ENCODE results near the gene NEU1. TPM values are rescaled to one million over a fixed set of nuclear protein-coding genes. Genes with fewer than 3 reads are reported as not detected.

Gene NEU1
- total RNA-seq, 1 experiment from 2014 or later, result 44.8 TPM

- Mint-ChIP-seq H3K36me3 (peaks cover 17% of the 10 kb centered on the region), H3K4me1 (peaks cover 18% of the 10 kb centered on the region), H3K27ac (no peak overlapping the region), H3K4me3 (peak overlapping the region; percentile 98), H3K9me3 (no peaks in the 10 kb centered on the region), H3K27me3 (ENCODE audit: low read depth) (no peaks in the 10 kb centered on the region)
- ATAC-seq (no peak), DNase-seq (ENCODE audit: low spot score) (no peak)
- ChIA-PET POLR2A (interaction anchor here (1.2 to 1.7 kb wide), 3 partner anchors 17 to 62 kb away, joined by 3 to 10 read pairs (median 6); partner anchors contain the start of genes HSPA1A, HSPA1L and LSM2), CTCF (interaction anchor here (0.8 to 2.9 kb wide), 16 partner anchors 16 to 151 kb away, joined by 3 to 22 read pairs (median 8); partner anchors contain the start of genes CLIC1, DDAH2, HSPA1A and HSPA1L)
- TF ChIP-seq, protein P1, sequence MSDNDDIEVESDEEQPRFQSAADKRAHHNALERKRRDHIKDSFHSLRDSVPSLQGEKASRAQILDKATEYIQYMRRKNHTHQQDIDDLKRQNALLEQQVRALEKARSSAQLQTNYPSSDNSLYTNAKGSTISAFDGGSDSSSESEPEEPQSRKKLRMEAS (CRISPR knock-in tag; IDR thresholded peaks at IDR 0.05), result no peak
- TF ChIP-seq, protein P2, sequence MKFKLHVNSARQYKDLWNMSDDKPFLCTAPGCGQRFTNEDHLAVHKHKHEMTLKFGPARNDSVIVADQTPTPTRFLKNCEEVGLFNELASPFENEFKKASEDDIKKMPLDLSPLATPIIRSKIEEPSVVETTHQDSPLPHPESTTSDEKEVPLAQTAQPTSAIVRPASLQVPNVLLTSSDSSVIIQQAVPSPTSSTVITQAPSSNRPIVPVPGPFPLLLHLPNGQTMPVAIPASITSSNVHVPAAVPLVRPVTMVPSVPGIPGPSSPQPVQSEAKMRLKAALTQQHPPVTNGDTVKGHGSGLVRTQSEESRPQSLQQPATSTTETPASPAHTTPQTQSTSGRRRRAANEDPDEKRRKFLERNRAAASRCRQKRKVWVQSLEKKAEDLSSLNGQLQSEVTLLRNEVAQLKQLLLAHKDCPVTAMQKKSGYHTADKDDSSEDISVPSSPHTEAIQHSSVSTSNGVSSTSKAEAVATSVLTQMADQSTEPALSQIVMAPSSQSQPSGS (CRISPR knock-in tag; IDR thresholded peaks at IDR 0.05; ENCODE audit: borderline replicate concordance, low read depth), result no peak
Measured at GRCh38 chr6:31831350-31832215, 31.0 kb downstream of the NEU1 start.

- CTCF ChIA-PET, result interaction anchor here (0.6 to 2.9 kb wide), 22 partner anchors 13 to 179 kb away, joined by 3 to 22 read pairs (median 6); partner anchors contain the start of genes CLIC1, DDAH2, HSPA1A and HSPA1L
- H3K4me1 Mint-ChIP-seq, result peaks cover 18% of the 10 kb centered on the region
- no peak for ATAC-seq
- POLR2A ChIA-PET, result interaction anchor here (1.2 to 1.7 kb wide), 4 partner anchors 16 to 61 kb away, joined by 3 to 10 read pairs (median 6); partner anchors contain the start of genes HSPA1A, HSPA1L and LSM2
- DNase-seq (ENCODE audit: low spot score), result no peak
- peak overlapping the region; percentile 98 for H3K4me3 Mint-ChIP-seq
- H3K36me3 Mint-ChIP-seq, result peaks cover 11% of the 10 kb centered on the region
- peak overlapping the region; percentile 64; the same call in 1 of the 2 replicates for H3K27ac Mint-ChIP-seq
- H3K27me3 Mint-ChIP-seq (ENCODE audit: low read depth), result no peaks in the 10 kb centered on the region
- no peaks in the 10 kb centered on the region for H3K9me3 Mint-ChIP-seq
- no peak for TF ChIP-seq SP1 (CRISPR knock-in tag; conservative IDR thresholded peaks at IDR 0.05)
- TF ChIP-seq ZNF671 (CRISPR knock-in tag; IDR thresholded peaks at IDR 0.05), result no peak
- no peak for TF ChIP-seq ZNF317 (CRISPR knock-in tag; IDR thresholded peaks at IDR 0.05; ENCODE audit: borderline replicate concordance, low read depth)
- TF ChIP-seq, protein P1 (CRISPR knock-in tag; IDR thresholded peaks at IDR 0.05), result no peak
- no peak for TF ChIP-seq NR2C2 (CRISPR knock-in tag; IDR thresholded peaks at IDR 0.05)
- no peak for TF ChIP-seq ETV6 (CRISPR knock-in tag; IDR thresholded peaks at IDR 0.05)
- TF ChIP-seq CDX4 (CRISPR knock-in tag; IDR thresholded peaks at IDR 0.05; ENCODE audit: borderline replicate concordance), result no peak
- TF ChIP-seq TCF7 (CRISPR knock-in tag; IDR thresholded peaks at IDR 0.05; ENCODE audit: low read depth), result no peak
- TF ChIP-seq HMGA2 (CRISPR knock-in tag; IDR thresholded peaks at IDR 0.05), result no peak
Measured at GRCh38 chr6:31830886-31831335, 31.7 kb downstream of the NEU1 start.

DNA sequence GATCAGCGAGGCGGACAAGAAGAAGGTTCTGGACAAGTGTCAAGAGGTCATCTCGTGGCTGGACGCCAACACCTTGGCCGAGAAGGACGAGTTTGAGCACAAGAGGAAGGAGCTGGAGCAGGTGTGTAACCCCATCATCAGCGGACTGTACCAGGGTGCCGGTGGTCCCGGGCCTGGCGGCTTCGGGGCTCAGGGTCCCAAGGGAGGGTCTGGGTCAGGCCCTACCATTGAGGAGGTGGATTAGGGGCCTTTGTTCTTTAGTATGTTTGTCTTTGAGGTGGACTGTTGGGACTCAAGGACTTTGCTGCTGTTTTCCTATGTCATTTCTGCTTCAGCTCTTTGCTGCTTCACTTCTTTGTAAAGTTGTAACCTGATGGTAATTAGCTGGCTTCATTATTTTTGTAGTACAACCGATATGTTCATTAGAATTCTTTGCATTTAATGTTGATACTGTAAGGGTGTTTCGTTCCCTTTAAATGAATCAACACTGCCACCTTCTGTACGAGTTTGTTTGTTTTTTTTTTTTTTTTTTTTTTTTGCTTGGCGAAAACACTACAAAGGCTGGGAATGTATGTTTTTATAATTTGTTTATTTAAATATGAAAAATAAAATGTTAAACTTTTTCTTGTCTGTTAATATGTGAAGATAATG, 32.9 kb downstream of the NEU1 start:
- no peak overlapping the region; the same call in 1 of the 2 replicates for H3K27ac Mint-ChIP-seq
- no peaks in the 10 kb centered on the region for H3K9me3 Mint-ChIP-seq
- peaks cover 26% of the 10 kb centered on the region for H3K4me1 Mint-ChIP-seq
- POLR2A ChIA-PET, result interaction anchor here (0.7 to 1.7 kb wide), 5 partner anchors 15 to 34 kb away, joined by 6 to 10 read pairs (median 7); partner anchors contain the start of genes HSPA1A, HSPA1L and LSM2
- H3K27me3 Mint-ChIP-seq (ENCODE audit: low read depth), result no peaks in the 10 kb centered on the region
- DNase-seq (ENCODE audit: low spot score), result no peak
- CTCF ChIA-PET, result interaction anchor here (0.7 to 2.9 kb wide), 17 partner anchors 14 to 1190 kb away, joined by 3 to 22 read pairs (median 9); partner anchors contain the start of genes CLIC1, DDAH2, HSPA1A and HSPA1L
- ATAC-seq, result no peak
- peak overlapping the region; percentile 98 for H3K4me3 Mint-ChIP-seq
- peaks cover under 1% of the 10 kb centered on the region for H3K36me3 Mint-ChIP-seq
- TF ChIP-seq ZNF416 (CRISPR knock-in tag; IDR thresholded peaks at IDR 0.05) (no peak), AR (CRISPR knock-in tag; IDR thresholded peaks at IDR 0.05) (no peak), ETV6 (CRISPR knock-in tag; IDR thresholded peaks at IDR 0.05) (no peak), ZNF138 (CRISPR knock-in tag; conservative IDR thresholded peaks at IDR 0.05) (no peak), E2F1 (CRISPR knock-in tag; IDR thresholded peaks at IDR 0.05) (no peak), ZNF425 (CRISPR knock-in tag; conservative IDR thresholded peaks at IDR 0.05) (no peak), FOXP1 (CRISPR knock-in tag; IDR thresholded peaks at IDR 0.05; ENCODE audit: borderline replicate concordance) (no peak), RELA (CRISPR knock-in tag; IDR thresholded peaks at IDR 0.05; ENCODE audit: borderline replicate concordance) (no peak), FOXK1 (CRISPR knock-in tag; IDR thresholded peaks at IDR 0.05) (no peak)
